ENCODE data around the gene SPTAN1.
A peak's percentile ranks its signal among the peaks of the same experiment; 100 is the strongest.
"Not testable (repeated sequence)": the region's sequence is repeated elsewhere in the genome, so short reads cannot be mapped to it uniquely, and the experiment has no call there.

SPTAN1 gene

GRCh38 chr9:128552153-128552743, at the start of gene SPTAN1:
Gene SPTAN1 (plus strand): TSS chr9:128552587. CDS start chr9:128566741, 14,154 bp downstream.
- peak within 1 kb of the TSS; percentile 92 for H3K27ac ChIP-seq
- TF ChIP-seq, protein P1, sequence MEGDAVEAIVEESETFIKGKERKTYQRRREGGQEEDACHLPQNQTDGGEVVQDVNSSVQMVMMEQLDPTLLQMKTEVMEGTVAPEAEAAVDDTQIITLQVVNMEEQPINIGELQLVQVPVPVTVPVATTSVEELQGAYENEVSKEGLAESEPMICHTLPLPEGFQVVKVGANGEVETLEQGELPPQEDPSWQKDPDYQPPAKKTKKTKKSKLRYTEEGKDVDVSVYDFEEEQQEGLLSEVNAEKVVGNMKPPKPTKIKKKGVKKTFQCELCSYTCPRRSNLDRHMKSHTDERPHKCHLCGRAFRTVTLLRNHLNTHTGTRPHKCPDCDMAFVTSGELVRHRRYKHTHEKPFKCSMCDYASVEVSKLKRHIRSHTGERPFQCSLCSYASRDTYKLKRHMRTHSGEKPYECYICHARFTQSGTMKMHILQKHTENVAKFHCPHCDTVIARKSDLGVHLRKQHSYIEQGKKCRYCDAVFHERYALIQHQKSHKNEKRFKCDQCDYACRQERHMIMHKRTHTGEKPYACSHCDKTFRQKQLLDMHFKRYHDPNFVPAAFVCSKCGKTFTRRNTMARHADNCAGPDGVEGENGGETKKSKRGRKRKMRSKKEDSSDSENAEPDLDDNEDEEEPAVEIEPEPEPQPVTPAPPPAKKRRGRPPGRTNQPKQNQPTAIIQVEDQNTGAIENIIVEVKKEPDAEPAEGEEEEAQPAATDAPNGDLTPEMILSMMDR (conservative IDR thresholded peaks at IDR 0.05; ENCODE audit: low read depth): no peak
- DNase-seq (ENCODE audit: low spot score): peak; percentile 99
- CTCF ChIA-PET: interaction anchor here (0.9 to 1.1 kb wide), 2 partner anchors 23 to 84 kb away, joined by 3 to 5 read pairs; no protein-coding TSS in a partner anchor
- POLR2A ChIA-PET (ENCODE audit: low non-redundant PET): interaction anchor here (0.5 to 1.6 kb wide), 5 partner anchors 8 to 190 kb away, joined by 3 to 7 read pairs (median 5); no protein-coding TSS in a partner anchor

GRCh38 chr9:128503415-128503825, 49.0 kb upstream of the SPTAN1 start:
- peak overlapping the region; percentile 98 for H3K27ac ChIP-seq
- ChIA-PET POLR2A (ENCODE audit: low non-redundant PET) (interaction anchor here (0.6 kb wide), 1 partner anchor 17 kb away, joined by 5 read pairs; no protein-coding TSS in a partner anchor), CTCF (interaction anchor here (0.6 kb wide), 1 partner anchor 45 kb away, joined by 4 read pairs; no protein-coding TSS in a partner anchor)
- DNase-seq (ENCODE audit: low spot score): peak; percentile 49

- ChIA-PET POLR2A (ENCODE audit: low non-redundant PET) (interaction anchor here (0.5 to 0.6 kb wide), 2 partner anchors 17 to 103 kb away, joined by 4 to 5 read pairs; no protein-coding TSS in a partner anchor), CTCF (interaction anchor here (0.6 kb wide), 1 partner anchor 46 kb away, joined by 4 read pairs; no protein-coding TSS in a partner anchor)
- TF ChIP-seq, protein P1 (conservative IDR thresholded peaks at IDR 0.05; ENCODE audit: low read depth): no peak
- peak; percentile 57 for DNase-seq (ENCODE audit: low spot score)
- peak overlapping the region; percentile 98 for H3K27ac ChIP-seq
These were observed 48.5 kb upstream of the SPTAN1 start for GRCh38 chr9:128503870-128504269.

DNA sequence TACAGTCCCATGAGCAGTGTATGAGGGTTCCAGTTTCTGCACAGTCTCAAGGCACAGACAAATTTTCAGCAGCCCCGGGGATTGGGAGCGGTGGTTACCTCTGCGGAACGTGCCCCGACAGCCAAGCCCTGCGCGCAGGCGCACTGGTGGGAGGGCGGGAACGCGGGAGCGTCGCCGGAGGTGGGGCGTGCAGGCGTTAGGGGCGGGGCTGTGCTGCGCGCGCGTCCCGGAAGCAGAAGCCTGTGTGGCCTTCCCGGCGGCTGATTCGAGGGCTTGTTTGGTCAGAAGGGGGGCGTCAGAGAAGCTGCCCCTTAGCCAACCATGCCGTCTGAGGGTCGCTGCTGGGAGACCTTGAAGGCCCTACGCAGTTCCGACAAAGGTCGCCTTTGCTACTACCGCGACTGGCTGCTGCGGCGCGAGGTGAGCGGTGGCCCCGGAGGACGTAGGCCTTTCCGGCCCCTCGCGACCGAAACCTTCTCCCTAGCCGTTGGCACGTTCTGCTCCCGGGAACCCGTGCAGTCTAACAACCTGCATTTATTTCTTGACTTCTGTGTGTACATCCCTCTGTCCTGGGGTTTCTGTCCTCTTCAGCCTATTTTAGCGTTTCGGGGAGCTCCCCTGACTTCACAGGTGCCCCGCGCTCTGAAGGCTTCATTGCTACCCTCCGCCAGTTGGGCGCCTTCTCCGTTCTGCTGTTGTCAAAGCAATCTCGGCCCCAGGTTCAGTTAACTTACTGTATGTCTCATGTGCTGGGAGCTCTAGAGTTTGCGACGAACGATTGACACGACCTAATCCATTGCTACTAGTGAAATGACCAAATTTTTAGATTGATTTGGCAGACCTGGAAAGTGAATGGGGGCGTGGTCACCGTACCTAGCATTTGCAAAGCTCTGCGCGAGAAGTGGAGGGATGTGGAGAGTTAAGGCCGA, 47.6 kb upstream of the SPTAN1 start, which contains the start of gene GLE1:
GLE1 (plus strand) TSS at position 235 of the 929 bp plus-strand sequence; CDS start at position 322, 87 bp downstream.
- ChIA-PET POLR2A (ENCODE audit: low non-redundant PET) (interaction anchor here (0.5 to 0.9 kb wide), 2 partner anchors 49 to 103 kb away, joined by 4 to 5 read pairs; no protein-coding TSS in a partner anchor), CTCF (interaction anchor here (0.5 to 1.0 kb wide), 3 partner anchors 46 to 143 kb away, joined by 3 to 4 read pairs (median 3); no protein-coding TSS in a partner anchor)
- DNase-seq (ENCODE audit: low spot score): peak; percentile 100
- peak within 1 kb of the TSS; percentile 98 for H3K27ac ChIP-seq
- TF ChIP-seq, protein P1 (conservative IDR thresholded peaks at IDR 0.05; ENCODE audit: low read depth): no peak

- peak overlapping the region; percentile 98 for H3K27ac ChIP-seq
- TF ChIP-seq, protein P1 (conservative IDR thresholded peaks at IDR 0.05; ENCODE audit: low read depth): no peak
- POLR2A ChIA-PET (ENCODE audit: low non-redundant PET): interaction anchor here (0.9 kb wide), 1 partner anchor 48 kb away, joined by 5 read pairs; no protein-coding TSS in a partner anchor
- CTCF ChIA-PET: interaction anchor here (1.0 kb wide), 1 partner anchor 54 kb away, joined by 3 read pairs; no protein-coding TSS in a partner anchor
- no peak for DNase-seq (ENCODE audit: low spot score)
These were observed 47.0 kb upstream of the SPTAN1 start for GRCh38 chr9:128505414-128505765.

DNA sequence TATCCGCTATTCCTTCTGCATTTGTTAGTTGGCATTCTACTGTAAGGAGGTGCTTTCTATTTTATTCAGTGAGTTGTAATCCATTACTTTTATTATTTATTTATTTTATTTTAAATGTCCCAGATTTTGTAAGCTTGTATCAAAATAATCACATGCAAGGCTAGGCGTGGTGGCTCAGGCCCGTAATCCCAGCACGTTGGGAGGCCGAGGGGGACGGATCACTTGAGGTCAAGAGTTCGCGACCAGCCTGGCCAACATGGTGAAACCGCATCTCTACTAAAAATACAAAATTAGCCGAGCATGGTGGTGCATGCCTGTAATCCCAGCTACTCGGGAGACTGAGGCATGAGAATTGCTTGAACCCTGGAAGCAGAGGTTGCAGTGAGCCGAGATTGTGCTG, 46.5 kb upstream of the SPTAN1 start:
- DNase-seq (ENCODE audit: low spot score); CTCF ChIA-PET; POLR2A ChIA-PET (ENCODE audit: low non-redundant PET): not testable (repeated sequence)
- H3K27ac ChIP-seq: 0 out of 2 replicates have a peak overlapping the region, but pooled peaks have one; percentile 19

DNA sequence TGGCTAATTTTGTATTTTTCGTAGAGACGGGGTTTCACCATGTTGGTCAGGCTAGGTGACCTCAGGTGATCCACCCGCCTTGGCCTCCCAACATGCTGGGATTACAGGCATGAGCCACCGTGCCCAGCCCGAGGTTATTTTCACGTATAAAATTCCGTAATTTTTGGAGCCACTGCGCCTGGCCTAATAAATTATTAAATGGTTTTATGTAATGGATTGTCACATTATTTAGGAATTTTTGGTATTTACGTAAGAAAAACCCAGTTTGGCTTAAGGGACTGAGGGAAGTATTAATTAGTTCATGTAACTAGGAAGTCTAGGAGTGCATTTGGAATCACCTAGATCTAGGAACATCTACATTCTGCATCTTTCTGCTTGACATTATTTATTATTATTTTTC, 39.6 kb upstream of the SPTAN1 start:
- ChIA-PET POLR2A (ENCODE audit: low non-redundant PET) (no interaction called here), CTCF (interaction anchor here (1.1 kb wide), 1 partner anchor 12 kb away, joined by 4 read pairs; no protein-coding TSS in a partner anchor)
- H3K27ac ChIP-seq: no peak overlapping the region

More for the DNA sequence above, 39.6 kb upstream of the SPTAN1 start:
- DNase-seq (ENCODE audit: low spot score): no peak
- TF ChIP-seq, protein P1 (conservative IDR thresholded peaks at IDR 0.05; ENCODE audit: low read depth): no peak

Measured in RWPE1 (cell line).